Activated naive CD4-positive, alpha-beta T cell (primary cell): ENCODE data around the gene PSMD1.

ENCODE experiments used
- DNase-seq, 4 experiments: peaks; one replicate each; lab custom pipeline; 2025; lab: John Stamatoyannopoulos, UW

PSMD1 gene

GRCh38 chr2:231211486-231211885, 154.8 kb downstream of the PSMD1 start:
- DNase-seq, result no peak

DNA sequence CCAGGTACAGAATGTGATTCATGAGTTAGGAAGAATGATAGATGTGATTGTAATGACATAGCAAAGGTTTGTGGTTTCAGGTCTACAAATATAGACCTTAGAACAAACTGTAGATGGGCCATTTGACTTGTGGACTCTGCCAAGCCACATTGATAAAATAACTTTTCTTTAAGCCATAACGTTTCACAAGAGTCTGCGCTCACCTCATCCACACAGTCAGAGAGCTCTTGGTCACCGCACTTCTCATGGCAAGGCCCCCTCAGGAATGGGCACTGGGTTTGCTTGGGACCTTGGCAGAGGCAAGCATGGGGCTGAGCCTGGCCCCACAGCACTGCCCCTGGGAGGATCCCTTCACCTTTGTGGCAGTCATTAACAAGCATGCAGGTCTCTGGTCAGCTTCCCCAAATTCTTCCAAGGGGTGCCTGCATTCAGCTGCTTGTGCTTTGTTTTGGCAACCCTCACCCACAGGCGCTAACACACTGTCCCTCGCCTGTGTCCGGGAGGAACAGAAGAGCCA, 155.7 kb downstream of the PSMD1 start:
- DNase-seq, result no peak

- DNase-seq, result no peak
These were observed 157.4 kb downstream of the PSMD1 start for GRCh38 chr2:231213931-231214642.

DNA sequence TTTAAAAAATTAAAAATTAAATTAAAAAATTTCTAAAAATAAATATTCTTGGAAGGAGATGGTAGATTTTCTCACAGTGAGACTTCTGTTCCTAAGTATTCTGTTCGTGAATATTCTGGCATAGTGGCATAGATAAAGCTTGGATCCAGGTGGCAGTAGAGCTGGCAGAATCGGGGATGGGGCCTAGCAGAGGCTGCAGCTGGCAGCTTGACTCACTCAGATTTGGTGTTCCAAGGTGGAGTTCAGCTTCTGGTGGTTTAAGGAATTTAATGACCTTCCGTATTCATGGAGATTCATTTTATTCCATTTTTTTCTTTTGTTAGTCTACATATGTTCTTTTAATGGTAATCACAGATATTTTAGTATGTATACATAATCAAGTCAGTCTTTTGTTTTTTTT, 161.7 kb downstream of the PSMD1 start:
- DNase-seq, result no peak

DNA sequence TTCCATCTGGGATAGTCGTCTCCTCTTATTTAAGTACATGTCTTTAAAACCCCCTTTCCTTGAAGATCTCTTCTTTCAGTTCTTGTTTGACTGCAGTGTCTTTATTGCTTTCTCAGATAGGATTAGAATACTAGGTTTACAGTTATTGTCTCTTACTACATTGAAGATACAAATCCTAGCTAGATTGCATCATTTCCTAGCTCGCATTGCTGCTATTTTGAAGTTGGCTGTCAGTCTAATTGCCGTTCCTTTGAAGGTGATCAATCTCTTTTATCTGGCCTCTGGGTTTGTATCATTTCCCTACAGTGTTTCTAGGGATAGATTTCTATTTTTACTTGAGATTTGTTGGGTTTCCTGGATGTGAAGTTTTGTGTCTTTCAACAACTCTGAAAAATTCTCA, 162.6 kb downstream of the PSMD1 start:
- no peak for DNase-seq

DNA sequence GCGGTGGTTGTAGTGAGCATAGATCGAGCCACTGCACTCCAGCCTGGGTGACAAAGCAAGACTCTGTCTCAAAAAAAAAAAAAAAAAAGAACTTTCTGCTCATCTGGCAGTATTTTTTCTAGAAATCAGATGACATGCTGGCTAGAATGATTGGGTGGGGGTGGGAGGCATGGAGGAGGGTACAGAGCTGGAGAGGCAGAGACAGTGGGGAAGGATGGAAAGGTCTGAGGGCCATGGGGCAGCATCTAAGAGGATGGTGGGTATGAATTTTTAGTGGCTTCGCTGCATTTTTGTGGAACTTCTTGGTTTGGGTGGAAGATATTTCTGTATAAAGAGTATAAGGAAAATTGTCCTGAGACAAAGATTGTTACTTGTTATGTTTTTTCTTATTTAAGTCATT, 165.1 kb downstream of the PSMD1 start:
- no peak for DNase-seq
